HG02884 (cell line): ENCODE data around the gene STK32C.
"Not testable (repeated sequence)": the region's sequence is repeated elsewhere in the genome, so short reads cannot be mapped to it uniquely, and the experiment has no call there.

Source experiments
- ATAC-seq: cut with Tn5 transposase; IDR thresholded peaks from one replicate; pipeline ENCODE4 v1.9.1; 2021; ENCODE audit warnings: mild to moderate bottlenecking, moderate library complexity; ENCODE audit not compliant: unreplicated experiment

The STK32C gene

DNA sequence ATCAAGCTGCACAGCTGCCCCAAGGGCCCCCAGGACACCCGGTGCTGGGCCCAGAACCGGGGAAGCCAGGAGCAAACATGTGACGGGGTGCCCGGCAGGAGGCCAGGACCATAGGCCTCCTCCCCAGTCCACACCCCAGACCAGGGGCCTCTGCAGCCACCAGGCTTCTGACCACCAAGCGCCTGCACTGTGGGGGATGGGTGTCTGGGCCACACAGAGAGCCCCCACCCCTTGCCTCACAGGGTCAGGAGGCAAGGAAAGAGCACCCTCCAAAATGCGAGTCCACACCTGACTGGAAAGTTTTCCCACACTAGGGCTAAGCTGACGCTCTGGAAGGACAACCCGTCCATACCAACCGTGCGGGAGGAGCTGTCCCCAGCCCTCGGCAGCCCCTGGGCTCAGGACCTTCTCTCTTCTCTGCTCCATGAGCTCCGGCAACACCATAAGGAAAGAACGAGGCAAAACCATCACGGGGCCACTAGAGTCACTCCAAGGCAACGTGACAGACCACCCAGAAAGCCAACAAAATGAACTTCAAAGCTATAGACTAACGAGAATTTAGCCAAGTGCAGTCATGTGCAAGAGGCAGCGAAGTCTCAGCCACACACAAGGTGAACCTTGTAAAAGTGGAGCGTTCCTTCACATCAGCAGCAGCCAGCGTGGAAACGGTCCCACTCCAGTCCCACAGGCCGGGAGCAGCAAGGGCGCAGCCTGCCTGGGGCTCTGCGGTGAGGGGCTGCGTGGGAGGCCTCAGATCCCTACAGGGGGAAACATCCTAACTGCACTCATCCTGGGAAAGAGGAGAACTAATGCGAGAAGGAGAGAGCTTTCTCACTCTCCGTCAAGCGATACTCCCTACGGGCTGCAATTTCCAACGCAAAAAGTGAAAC is 5.1 kb downstream of the STK32C start:
- ATAC-seq, result no peak

DNA sequence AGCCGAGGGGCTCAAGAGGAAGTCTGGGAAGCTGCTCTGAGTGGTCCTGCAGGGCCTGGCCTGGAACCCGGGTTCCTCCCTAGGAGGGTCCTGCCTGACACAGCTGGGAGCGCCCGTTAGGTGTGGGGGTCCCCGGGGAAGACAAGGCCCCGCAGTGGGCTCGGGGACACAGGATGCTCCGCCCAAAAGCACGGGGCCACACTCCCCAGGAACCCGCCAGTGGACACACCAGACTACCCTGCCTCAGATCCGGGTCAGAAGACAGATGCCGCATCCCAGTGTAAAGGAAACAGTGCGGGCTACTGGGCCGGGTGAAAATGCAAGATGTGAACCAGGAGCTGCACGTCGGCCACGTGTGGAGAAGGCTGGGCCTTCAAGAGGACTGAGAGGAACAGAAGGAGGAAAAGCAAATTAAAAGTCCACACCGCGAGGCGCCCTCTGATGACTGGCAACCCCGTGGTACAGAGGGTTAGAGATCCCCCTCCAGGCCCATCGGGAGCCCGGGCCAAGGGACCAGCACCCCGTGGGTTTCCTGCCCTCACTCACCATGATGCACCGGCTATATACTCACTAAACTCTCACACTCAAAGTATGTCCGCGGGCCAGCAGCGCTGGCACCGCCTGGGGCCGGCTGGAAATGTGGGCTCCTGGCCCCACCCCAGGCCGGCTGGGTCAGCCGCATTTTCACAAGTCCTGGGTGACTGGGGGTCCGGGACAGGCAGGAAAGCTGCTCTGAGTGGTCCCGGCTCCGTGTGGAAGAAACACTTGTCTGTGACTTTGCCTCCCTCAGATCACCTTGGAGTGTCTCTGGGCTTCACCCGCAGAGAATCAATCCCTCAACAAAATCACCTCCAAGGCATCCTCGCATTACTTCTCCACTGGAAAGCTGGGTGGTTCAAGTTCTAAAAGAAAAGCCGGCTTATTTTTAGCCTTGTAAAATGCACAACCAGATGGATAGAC is 6.1 kb downstream of the STK32C start:
- ATAC-seq, result no peak

DNA sequence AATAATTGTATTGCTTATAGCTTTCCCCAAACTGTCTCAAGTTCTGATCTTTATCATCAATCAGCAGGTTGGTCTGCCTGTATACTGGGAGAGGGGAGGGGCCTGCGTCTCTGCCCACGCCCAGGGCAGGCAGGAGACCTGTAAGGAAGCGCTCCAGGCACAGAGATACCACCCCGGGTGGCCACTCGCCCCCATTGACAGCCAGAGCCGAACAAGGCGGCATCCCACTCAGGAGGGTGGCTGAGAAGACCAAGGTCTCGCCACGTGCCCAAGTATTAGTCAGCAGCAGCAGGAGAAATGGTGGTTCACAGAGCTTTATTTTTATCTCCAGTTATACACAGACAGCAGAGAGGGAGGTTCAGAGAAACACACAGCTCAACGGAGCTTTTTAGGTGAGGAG is 7.2 kb downstream of the STK32C start:
- ATAC-seq, result no peak

DNA sequence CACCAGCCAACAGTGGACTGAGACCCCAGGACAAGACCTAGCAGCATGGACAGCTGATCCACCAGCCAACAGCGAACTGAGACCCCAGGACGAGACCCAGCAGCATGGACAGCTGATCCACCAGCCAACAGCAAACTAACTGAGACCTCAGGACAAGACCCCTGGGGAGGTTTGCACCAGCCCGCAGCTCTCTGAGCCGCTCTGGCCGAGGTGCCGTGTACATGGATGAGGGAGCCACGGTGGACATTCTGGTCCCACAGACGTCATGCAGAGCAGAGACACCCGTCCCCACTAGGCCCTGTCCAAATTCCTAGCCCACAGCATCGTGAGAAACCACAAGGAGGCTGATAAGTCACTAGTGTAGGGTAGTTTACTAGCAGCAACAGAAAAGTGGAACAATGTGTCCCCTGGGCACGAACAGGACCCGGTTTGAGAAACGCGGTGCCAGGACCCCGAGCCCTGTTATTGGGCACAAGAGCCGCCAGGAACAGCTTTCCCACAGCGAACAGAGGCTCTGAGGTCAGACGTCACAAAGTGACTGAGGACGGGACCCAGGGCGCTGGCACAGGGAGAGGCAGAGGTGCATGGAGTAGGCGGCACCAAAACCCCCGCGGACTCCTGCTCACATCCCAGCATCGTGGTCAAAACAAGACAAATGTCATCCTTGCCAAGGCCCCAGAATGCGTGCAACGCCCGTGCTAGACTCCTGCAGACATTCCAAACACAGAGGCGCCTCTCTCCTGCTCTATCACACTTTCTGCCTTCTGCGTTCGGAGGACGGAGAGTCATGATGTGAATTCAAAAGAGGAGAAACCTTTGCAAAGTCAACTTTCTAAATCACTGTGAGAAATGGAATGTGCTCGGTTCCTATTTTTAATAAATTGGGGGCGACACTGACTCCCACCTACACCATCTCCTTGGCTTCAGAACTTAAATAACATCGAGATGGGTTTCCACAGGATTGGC is 8.1 kb downstream of the STK32C start:
- no peak for ATAC-seq

DNA sequence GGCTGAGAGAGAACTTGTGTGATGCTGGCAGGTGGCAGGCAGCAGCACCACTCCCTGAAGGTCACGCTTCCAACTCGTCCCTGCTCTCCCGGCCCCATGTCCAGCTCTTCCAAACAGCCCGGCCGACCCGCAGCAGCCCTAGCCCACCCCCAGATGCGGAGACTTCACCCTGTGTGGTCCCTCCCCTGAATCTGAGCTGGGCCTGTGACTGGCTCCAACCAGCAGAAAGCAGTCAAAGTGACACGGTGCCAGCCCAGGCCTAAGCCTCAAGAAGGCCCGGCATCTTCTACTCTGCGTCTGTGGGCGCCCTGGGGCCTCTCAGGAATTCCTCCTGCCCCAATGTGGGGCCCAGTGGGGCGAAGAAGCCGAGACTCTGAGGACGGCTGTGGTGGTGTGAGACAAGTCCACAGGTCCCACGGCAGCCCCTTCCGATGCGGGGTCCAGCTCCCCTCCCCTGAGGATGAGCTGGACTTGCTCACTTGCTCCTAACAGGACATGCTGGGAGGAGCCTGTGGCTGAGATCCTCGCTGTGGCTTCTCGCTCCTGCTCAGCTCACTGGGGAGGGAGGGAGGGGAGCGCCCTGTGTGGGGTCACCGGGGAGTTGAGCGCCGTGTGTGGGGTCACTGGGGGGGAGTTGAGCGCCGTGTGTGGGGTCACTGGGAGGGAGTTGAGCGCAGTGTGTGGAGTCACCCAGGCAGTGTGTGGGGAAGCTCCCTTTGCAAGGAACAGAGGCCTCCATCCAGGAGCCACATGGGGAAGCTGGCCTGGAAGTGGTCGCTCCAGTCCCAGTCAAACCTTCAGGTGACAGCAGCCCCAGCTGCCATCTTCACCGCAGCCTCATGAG is 9.5 kb downstream of the STK32C start:
- no peak for ATAC-seq

DNA sequence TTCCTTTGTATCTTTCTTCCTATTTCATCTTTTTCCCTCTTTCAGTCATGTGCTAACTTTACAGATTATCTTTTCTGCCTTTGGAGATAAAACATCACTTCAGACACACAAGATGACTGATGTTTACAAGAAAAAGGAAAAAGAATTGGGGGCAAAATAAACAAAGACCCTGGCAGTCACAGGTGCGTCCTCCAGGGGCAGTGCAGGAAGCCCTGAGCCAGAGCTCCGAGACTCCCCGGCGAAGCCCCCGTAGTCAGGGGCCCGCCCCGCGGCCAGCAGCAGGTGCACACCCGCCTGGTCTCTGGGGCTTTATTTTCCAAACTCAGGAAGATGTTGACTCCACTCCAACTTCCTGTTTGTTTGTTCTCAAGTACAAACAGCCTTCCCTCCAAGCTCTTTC is 10.2 kb downstream of the STK32C start:
- ATAC-seq, result no peak

DNA sequence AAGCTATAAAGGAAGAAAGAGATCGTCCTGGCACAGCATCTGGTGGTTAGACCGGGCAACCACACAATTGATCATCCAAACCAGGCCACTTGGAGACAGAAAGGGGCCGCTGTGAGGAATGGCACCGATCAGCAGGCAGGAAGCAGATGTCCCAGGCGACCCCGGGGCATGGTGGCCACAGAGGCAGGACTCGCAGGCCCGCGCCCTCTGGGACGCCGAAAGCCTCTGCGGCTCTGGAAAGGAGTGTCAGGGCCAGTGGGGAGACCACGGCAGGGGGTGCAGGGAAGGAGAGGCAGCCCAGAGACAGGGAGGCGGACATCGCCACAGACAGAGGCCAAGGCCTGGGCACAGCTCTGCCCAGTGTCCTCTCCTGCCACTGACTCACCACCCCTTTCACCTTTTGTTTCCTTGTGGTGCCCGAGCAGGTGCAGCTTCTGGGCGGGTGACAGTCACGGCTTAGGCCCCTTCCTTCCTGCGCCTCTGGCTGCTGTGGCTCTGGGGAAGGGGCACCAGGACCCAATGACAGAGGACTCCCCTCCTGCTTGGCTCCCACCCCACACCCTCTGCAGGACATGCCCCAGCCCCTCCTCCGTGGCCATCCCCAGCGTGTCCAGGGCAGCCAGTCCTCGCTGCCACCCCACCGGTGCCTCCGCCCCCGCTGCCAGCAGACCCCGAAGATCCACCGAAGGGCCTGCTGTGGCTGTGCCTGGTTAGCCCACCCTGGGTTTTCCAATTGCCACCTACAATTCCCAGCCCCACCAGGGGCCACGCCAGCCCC is 10.9 kb downstream of the STK32C start:
- ATAC-seq, result no peak

DNA sequence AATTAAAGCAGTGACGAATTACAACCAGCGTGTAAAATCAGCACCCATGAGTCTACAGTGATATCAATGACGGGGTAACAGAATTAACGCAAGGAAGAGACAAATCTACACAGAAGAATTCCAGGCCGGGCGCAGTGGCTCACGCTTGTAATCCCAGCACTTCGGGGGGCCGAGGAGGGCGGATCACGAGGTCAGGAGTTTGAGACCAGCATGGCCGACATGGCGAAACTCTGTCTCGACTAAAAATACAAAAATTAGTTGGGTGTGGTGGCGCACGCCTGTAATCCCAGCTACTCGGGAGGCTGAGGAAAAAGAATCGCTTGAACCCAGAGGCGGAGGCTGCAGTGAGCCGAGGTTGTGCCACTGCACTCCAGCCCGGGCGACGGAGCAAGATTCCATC is 12.3 kb downstream of the STK32C start:
- ATAC-seq, result not testable (repeated sequence)

DNA sequence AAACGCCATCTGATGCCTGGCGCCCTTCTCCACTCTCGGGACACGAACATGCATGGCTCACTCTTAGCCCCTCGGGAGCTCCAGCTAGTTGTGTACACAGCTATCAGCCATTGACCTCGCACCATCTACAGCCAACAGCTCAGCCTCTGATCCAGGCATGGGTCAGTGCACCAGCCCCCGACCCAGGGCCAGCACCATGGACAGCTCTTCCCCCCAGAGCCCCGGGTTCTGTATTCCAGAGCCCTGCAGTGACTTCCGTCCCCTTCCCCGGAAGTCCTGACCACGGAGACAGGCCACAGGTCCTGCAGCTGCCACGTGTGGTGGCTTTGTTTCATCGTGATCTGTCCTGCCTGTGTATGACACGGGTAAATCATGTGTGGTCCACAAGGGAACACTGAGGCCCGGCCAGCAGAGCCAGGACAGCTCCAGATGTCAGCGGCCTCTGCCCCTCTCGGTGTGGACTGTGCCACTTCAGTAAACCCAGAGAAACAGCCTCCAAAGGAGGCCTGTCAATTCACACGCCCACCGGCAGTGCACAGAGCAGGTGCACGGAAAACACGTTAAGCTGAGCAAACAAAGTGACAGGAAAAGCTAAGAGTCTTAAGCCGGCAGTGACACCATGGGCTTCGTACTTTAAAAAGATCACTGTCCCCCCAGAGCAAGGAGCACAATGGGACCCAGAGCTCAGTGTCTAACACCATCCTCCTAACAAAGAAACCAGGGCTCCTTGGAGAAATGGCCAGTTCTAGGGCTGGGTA is 13.0 kb downstream of the STK32C start:
- ATAC-seq, result no peak

DNA sequence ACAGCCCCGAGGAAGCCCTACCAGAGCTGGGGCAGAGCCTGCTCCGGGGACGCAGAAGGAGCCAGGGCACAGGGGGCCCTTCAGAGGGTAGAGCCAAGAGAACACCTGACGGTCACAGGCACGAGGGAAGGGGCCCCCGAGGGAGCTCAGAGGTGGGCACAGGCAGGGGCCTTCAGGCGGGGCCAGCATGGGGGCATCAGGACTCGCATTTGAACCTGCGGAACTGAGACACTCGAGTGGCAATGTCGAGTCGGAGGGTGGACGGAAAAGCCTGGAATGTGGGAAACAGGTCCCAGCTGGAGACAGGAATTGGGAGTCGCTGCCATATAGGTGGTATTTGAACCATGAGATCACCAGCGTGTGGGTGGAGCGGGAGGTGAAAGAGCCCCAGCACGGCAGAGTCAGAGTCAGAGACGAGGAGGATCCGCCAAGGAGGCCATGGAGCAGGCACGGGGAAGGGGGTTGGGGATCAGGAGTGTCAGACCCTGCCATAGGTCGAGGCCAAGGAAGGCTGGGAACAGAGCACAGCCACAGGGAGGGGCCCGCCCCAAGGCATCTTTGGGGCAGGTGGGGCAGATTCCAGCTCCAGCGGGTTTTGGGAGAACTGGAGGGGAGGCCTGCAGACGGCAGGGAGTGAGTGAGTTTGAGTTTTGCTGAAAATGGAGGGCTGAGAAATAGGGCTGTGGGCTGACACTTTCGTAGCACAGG is 13.8 kb downstream of the STK32C start:
- no peak for ATAC-seq

DNA sequence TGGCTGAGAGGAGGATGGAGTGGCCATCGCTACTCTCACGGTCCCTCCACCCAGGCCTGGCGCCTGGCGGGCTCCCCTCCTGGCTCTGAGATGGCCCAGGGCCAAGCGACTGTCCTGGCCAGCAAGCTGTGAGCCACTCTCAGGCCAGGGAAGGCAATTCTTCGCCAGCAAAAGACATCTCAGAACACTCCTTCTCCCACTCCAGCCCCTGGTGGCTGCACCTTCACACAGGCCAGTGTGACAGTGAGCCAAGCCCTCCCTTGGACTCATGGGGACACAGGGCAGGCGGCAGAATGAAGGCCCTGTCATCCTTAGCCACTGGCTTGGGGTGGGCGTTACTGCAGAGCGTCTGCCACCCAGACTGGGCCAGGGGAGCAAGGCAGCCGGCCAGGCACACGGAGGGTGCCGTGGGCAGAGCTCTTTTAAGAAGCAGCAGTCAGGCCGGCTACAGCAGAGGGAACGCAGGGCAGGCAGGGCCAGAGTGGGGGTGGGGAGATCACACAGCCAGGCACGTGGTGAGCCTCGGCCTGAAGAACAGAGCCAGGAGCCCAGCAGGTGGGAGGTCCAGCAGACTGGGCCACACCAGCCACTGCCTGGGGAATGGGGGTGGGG is 14.4 kb downstream of the STK32C start:
- no peak for ATAC-seq

DNA sequence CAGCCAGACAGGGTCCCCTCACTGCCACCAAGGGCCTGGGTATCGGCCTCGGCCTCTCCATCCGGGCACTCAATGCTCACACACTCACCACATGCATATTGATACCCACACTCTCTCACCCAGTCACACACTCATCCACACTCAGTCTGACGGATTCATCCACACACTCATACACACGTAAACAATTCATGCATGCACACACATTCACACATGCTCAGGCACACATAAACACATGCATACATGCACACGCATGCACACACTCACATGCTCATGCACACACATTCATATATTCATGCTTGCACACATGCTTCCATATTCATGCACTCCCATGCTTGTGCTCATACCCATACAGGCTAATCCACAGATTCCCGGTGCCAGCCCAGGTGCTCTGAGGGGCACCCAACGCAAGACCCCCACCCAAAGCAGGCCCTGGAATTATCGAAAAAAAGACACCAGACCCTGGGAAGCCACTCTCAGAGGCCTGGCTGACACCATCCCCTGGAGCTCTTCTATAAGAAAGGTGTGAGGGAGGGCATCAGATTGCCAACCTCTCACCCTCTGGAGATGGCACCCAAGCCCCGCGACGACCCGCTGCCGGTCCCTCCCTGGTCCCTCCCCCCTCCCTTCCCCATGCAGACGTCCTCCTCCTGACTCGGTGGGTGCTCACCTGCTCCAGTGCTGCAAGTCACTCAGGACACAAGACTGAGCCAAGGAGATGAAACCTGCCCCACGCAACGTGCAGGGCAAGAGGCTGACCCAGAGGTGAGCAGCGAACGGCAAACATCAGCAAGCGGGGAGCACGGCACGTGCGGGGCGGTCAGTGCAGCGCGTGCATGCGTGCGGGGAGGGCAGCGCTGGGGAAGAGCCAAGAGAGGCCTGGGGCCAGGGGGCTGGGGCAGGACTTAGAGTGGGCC is 15.2 kb downstream of the STK32C start:
- no peak for ATAC-seq

DNA sequence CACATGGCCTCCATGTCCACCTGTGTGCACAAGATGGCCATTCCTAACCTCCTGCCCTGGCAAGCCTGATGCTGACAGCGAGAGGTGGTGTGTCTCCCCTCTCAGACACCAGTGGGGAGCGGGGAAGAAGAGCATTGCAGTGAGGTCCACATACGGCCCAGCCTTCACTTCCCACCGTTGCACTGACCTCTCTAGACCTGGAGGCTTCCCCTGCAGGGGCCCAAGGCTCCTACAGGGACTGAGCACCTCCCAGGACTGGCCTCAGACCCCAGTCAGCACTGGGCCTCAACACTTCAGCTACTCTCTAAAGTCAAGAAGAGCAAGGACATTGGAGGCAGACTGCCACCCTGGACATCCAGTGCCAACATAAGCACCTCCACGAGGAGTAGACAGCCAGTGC is 15.9 kb downstream of the STK32C start:
- no peak for ATAC-seq

DNA sequence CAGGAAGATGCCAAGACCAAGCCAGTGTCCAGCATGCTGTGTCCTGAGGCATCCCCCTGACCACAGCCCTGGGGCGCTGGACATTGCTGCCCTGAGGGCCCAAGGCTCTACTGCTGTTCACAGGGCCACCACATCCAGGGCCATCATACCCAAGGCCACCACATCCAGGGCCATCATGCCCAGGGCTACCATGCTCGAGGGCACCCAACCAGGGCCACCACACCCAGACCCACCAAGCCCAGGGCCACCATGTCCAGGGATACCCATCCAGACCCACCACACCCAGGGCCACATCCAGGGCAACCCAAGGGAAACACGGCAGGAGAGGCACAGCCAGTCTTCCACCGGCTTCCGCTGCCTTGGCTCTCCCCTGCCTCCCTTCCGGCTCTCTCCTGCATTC is 17.1 kb downstream of the STK32C start:
- ATAC-seq, result no peak

DNA sequence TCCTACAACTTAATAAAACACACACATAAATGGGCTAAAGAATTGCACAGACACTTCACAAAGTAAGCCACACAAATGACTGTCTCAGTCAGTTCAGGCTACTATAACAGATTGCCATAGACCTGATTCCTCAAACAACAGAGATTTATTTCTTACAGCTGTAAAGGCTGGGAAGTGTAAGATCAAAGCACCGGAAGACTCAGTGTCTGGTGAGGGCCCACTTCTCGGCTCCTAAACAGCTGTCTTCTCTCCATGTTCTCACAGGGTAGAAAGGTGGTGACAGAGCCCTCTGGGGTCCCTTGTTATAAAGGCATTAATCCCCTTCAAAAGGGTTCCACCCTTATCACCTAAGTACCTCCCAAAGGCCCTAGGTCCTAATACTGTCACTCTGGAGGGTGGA is 18.3 kb downstream of the STK32C start:
- ATAC-seq, result no peak
